K562 (cell line): ENCODE data around the gene DHCR7. TPM values are rescaled to one million over a fixed set of nuclear protein-coding genes. Genes with fewer than 3 reads are reported as not detected.

Experiments
- ATAC-seq: fragments of 200-7000 bp; cut with Tn5 transposase; 3 replicates; pipeline ENCODE4 v1.9.1; 2020; ENCODE audit warnings: moderate library complexity
- BruUV-seq: library from RNA; stranded (reverse); fragments of 400-500 nt; replicated peaks from 2 replicates; lab custom pipeline; 2021; lab: Mats Ljungman, UMichigan
- CTCF ChIA-PET: fragments of 300-600 bp; formaldehyde crosslinking; extraction: SDS; loops from one replicate; lab custom pipeline; 2021; ENCODE audit warnings: low intra/inter-chr PET ratio; lab: Yijun Ruan, JAX
- POLR2A ChIA-PET: fragments of 300-600, 350-650 bp; sonication (Branson Sonifier 250); formaldehyde crosslinking; extraction: SDS; loops from one replicate; lab custom pipeline; 2021; ENCODE audit warnings: antibody characterized with exemption, inconsistent platforms; lab: Yijun Ruan, JAX
- DNase-seq, 4 experiments: peaks; one replicate each; pipeline versions ENCODE4 v3.0.0 to v3.0.0-alpha.2; 2011 to 2018; ENCODE audit warnings: low spot score in 3 of 4, mixed read lengths in 3 of 4; ENCODE audit errors: extremely low read depth in 1 of 4
- FAIRE-seq: peaks from 2 replicates; lab custom pipeline; 2011; peaks lifted over from hg19 to GRCh38; lab: Jason Lieb, UNC
- H2AFZ ChIP-seq: 2 replicates; pipeline ENCODE4 v1.6.0; 2011; ENCODE audit warnings: low read depth, low read length, control low read depth, inconsistent platforms
- H3K27ac ChIP-seq: fragments of 200-600 bp; 3 replicates; pipeline ENCODE4 v1.8.0; 2011; ENCODE audit warnings: low read depth, mild to moderate bottlenecking, control low read depth, inconsistent platforms, low read length, moderate library complexity, mixed read lengths; ENCODE audit errors: extremely low read depth
- H3K27me3 ChIP-seq, 2 experiments: fragments of 300-600 bp in 1 of 2; 2 replicates in 1 of 2; 3 replicates in 1 of 2; pipeline versions ENCODE4 v1.6.0 to v1.8.0; 2011; ENCODE audit warnings: inconsistent platforms in 2 of 2, low read length in 2 of 2, mild to moderate bottlenecking in 1 of 2, mixed read lengths in 1 of 2, moderate library complexity in 1 of 2; ENCODE audit not compliant: control insufficient read depth in 2 of 2, insufficient read depth in 2 of 2
- H3K36me3 ChIP-seq: fragments of 300-600 bp; 3 replicates; pipeline ENCODE4 v1.8.0; 2011; ENCODE audit warnings: mild to moderate bottlenecking, low read length, inconsistent platforms; ENCODE audit not compliant: control insufficient read depth, insufficient read depth
- H3K4me1 ChIP-seq, 2 experiments: fragments of 200-600 bp in 1 of 2; replicated peaks in 1 of 2; 2 replicates in 1 of 2; 3 replicates in 1 of 2; pipeline versions ENCODE4 v1.5.1 to v1.8.0; 2011; ENCODE audit warnings: inconsistent platforms in 2 of 2, low read length in 2 of 2, mild to moderate bottlenecking in 1 of 2, mixed read lengths in 1 of 2, moderate library complexity in 1 of 2; ENCODE audit not compliant: control insufficient read depth in 2 of 2, insufficient read depth in 2 of 2
- H3K4me2 ChIP-seq: 2 replicates; pipeline ENCODE4 v1.6.1; 2011; ENCODE audit warnings: low read length, control low read depth, inconsistent platforms, mixed read lengths; ENCODE audit not compliant: insufficient read depth
- H3K4me3 ChIP-seq: fragments of 200-600 bp; sonication (generic), shearing (Covaris generic); 2 replicates; pipeline ENCODE4 v1.5.1; 2016; ENCODE audit warnings: control low read depth, inconsistent platforms
- H3K79me2 ChIP-seq: fragments of 200-600 bp; 3 replicates; pipeline ENCODE4 v1.8.0; 2011; ENCODE audit warnings: low read length, inconsistent platforms; ENCODE audit not compliant: control insufficient read depth, insufficient read depth
- H3K9ac ChIP-seq, 2 experiments: 2 replicates each; pipeline versions ENCODE4 v1.6.0 to v1.6.1; 2011; ENCODE audit warnings: low read depth in 2 of 2, low read length in 2 of 2, control low read depth in 1 of 2, inconsistent platforms in 1 of 2, mild to moderate bottlenecking in 1 of 2, mixed read lengths in 1 of 2; ENCODE audit not compliant: insufficient read depth in 1 of 2
- H3K9me1 ChIP-seq: one replicate; pipeline ENCODE4 v1.6.0; 2011; ENCODE audit warnings: inconsistent platforms, mild to moderate bottlenecking, low read length, moderate library complexity; ENCODE audit not compliant: control insufficient read depth, insufficient read depth
- H3K9me3 ChIP-seq: replicated peaks from 2 replicates; pipeline ENCODE4 v1.5.1; 2011; ENCODE audit warnings: low read depth, low read length, inconsistent platforms; ENCODE audit not compliant: control insufficient read depth, insufficient read depth
- H4K20me1 ChIP-seq: replicated peaks from 2 replicates; pipeline ENCODE4 v1.6.1; 2011; ENCODE audit warnings: low read length, inconsistent platforms, mixed read lengths; ENCODE audit not compliant: control insufficient read depth, insufficient read depth
- HMGN3 ChIP-seq: IDR thresholded peaks from 2 replicates; pipeline ENCODE4 v1.6.1; 2011; ENCODE audit warnings: borderline replicate concordance, low read depth, mild to moderate bottlenecking, mixed read lengths, low read length; ENCODE audit not compliant: insufficient read length; ENCODE audit errors: extremely low read depth
- KLF10 ChIP-seq: fragments of 250-450 bp; sonication (Bioruptor Pico); IDR thresholded peaks from 2 replicates; pipeline ENCODE4 v1.6.1; 2021; ENCODE audit warnings: matching md5 sums
- NELFE ChIP-seq: IDR thresholded peaks from 2 replicates; pipeline ENCODE4 v1.6.1; 2011; ENCODE audit warnings: mild to moderate bottlenecking; ENCODE audit not compliant: insufficient read depth, insufficient read length
- NR2C1 ChIP-seq, 2 experiments: fragments of 450-650 bp; IDR thresholded peaks; 2 replicates each; pipeline ENCODE4 v1.6.1; 2017; ENCODE audit warnings: mild to moderate bottlenecking in 2 of 2, antibody characterized with exemption in 1 of 2, inconsistent platforms in 1 of 2, missing compliant biosample characterization in 1 of 2, missing genetic modification characterization in 1 of 2
- NRF1 ChIP-seq, 2 experiments: fragments of 450-650 bp; IDR thresholded peaks in 1 of 2; conservative IDR thresholded peaks in 1 of 2; 2 replicates each; pipeline ENCODE4 v1.6.1; 2014; ENCODE audit warnings: mild to moderate bottlenecking in 2 of 2
- POLR2A ChIP-seq: fragments of 450-650 bp; conservative IDR thresholded peaks from 2 replicates; pipeline ENCODE4 v1.6.1; 2016
- SLC30A9 ChIP-seq: fragments of 250-450 bp; sonication (Bioruptor Pico); IDR thresholded peaks from 2 replicates; pipeline ENCODE4 v1.8.0; 2022; ENCODE audit warnings: mild to moderate bottlenecking, moderate library complexity
- SMARCA4 ChIP-seq: fragments of 450-650 bp; IDR thresholded peaks from 2 replicates; pipeline ENCODE4 v1.6.1; 2016
- SMARCB1 ChIP-seq: IDR thresholded peaks from 2 replicates; pipeline ENCODE4 v1.6.1; 2011; ENCODE audit warnings: improper control_type of control experiment, low read depth; ENCODE audit not compliant: insufficient read length
- SMC3 ChIP-seq: conservative IDR thresholded peaks from 2 replicates; pipeline ENCODE4 v1.6.1; 2011; ENCODE audit warnings: low read depth, low read length, improper control_type of control experiment; ENCODE audit not compliant: insufficient read depth
- TAF1 ChIP-seq: IDR thresholded peaks from 2 replicates; pipeline ENCODE4 v1.6.1; 2011; ENCODE audit warnings: mild to moderate bottlenecking, low read length, moderate library complexity; ENCODE audit not compliant: insufficient read depth, control insufficient read depth, severe bottlenecking; ENCODE audit errors: extremely low read depth
- TBP ChIP-seq: optimal IDR thresholded peaks from 2 replicates; pipeline ENCODE3; 2011; ENCODE audit warnings: low read depth, low read length, improper control_type of control experiment
- ZBTB49 ChIP-seq: sonication (generic); formaldehyde crosslinking; IDR thresholded peaks from 2 replicates; pipeline ENCODE4 v1.8.0; 2022; ENCODE audit warnings: missing genetic modification reagents, mild to moderate bottlenecking, borderline replicate concordance
- ZNF133 ChIP-seq: fragments of 250-450 bp; sonication (Bioruptor Pico); IDR thresholded peaks from 2 replicates; pipeline ENCODE4 v1.4.0; 2020; ENCODE audit warnings: mild to moderate bottlenecking
- WGBS: fragments of 100-300 bp; shearing (Covaris generic); methylation state at CpG from one replicate; pipeline ENCODE4 v1.1.6; 2016; ENCODE audit warnings: low coverage, mixed read lengths; ENCODE audit not compliant: insufficient coverage; ENCODE audit errors: missing lambda C conversion rate; 5-methylcytosine and 5-hydroxymethylcytosine counted together
- in situ Hi-C: fragments of 300-500 bp; cut with MboI; formaldehyde crosslinking; loops from 4 replicates; pipeline ENCODE4 v1.15.0; 2018; ENCODE audit warnings: inconsistent platforms, mixed read lengths
- intact Hi-C: fragments of 100-400 bp; cut with micrococcal nuclease; formaldehyde crosslinking; loops from 2 replicates; pipeline ENCODE4 v1.14.2; 2022
- polyA plus RNA-seq, 8 experiments: library from polyadenylated mRNA; depleted of rRNA in 4 of 8; stranded (reverse) in 5 of 8; unstranded in 3 of 8; fragments of >200 nt; fragmentation: Nextera tagmentation in 2 of 8; fragmentation: Illumina TruSeq in 1 of 8; extraction: Ambion mirVana in 2 of 8; extraction: Trizol in 1 of 8; gene quantifications; 2 replicates each; pipeline versions ENCODE4 v1.2.1 to v1.2.3, GENCODE V29; 2011 to 2014; ENCODE audit warnings: inconsistent platforms in 1 of 8, missing spikeins in 1 of 8
- total RNA-seq, 7 experiments: library from RNA; depleted of rRNA in 6 of 7; stranded (reverse); fragments of >200 nt in 6 of 7; fragmentation: Illumina TruSeq in 2 of 7; extraction: Trizol in 2 of 7; gene quantifications; 2 replicates each; pipeline versions ENCODE4 v1.2.1 to v1.2.3, GENCODE V29; 2011 to 2021; ENCODE audit warnings: low replicate concordance in 1 of 7

DHCR7 gene
- total and polyA plus RNA-seq, 9 of the 15 experiments (the other 6 are each of a cell fraction or from before 2014, with no cell fraction given): 8.4 to 192 (median 82.4) TPM

GRCh38 chr11:71470946-71471345 is 22.8 kb upstream of the DHCR7 start:
- TF ChIP-seq SLC30A9 (no peak), TAF1 (no peak), POLR2A (no peak), TBP (no peak), NRF1 (conservative IDR thresholded peaks at IDR 0.05 in 1 of 2, IDR thresholded peaks at IDR 0.05 in 1 of 2) (no peak), NR2C1 (IDR thresholded peaks at IDR 0.05) (no peak), NR2C1 (tag; IDR thresholded peaks at IDR 0.05) (no peak), SMARCA4 (no peak), ZBTB49 (CRISPR knock-in tag) (no peak), SMARCB1 (no peak), ZNF133 (CRISPR knock-in tag) (no peak), KLF10 (no peak), NELFE (no peak), SMC3 (no peak), HMGN3 (no peak)
- TF ChIP-seq, all 486 proteins: peak for 0
- Histone ChIP-seq H3K9me1 (no peaks in the 10 kb centered on the region), H3K36me3 (peaks cover 44% of the 10 kb centered on the region; the same call in 2 of the 3 replicates), H3K4me3 (no peak overlapping the region), H3K4me2 (no peak overlapping the region), H3K27me3 (no peaks in the 10 kb centered on the region), H4K20me1 (no peaks in the 10 kb centered on the region), H3K9me3 (no peaks in the 10 kb centered on the region), H3K4me1 (no peaks in the 10 kb centered on the region), H3K9ac (no peak overlapping the region), H2AFZ (no peak overlapping the region), H3K79me2 (no peaks in the 10 kb centered on the region), H3K27ac (no peak overlapping the region)
- BruUV-seq: no TSS peak
- ATAC-seq (no peak), FAIRE-seq (no peak), DNase-seq (no peak)
- in situ Hi-C loops: no loop called here
- 68% methylated on average over 6 of the region's 6 CpGs for WGBS
- POLR2A ChIA-PET: no interaction called here
- CTCF ChIA-PET: no interaction called here
- intact Hi-C loops: no loop called here
